SK-N-SH (cell line): ENCODE measurements around the gene SPRY4. TPM values are rescaled to one million over a fixed set of nuclear protein-coding genes. Genes with fewer than 3 reads are reported as not detected.
A peak's percentile ranks its signal among the peaks of the same experiment; 100 is the strongest.

Experiments
- CTCF ChIA-PET: fragments of 300-600, 350-600 bp; formaldehyde crosslinking; extraction: SDS; loops from one replicate; lab custom pipeline; 2021; lab: Yijun Ruan, JAX
- POLR2A ChIA-PET: fragments of 350-600 bp; sonication (Branson Sonifier 250); formaldehyde crosslinking; extraction: SDS; loops from one replicate; lab custom pipeline; 2020; ENCODE audit warnings: antibody characterized with exemption, inconsistent platforms; lab: Yijun Ruan, JAX
- DNase-seq: peaks from one replicate; pipeline ENCODE4 v3.0.0; 2012
- H2AFZ ChIP-seq: fragments of 200-600 bp; sonication (generic); 2 replicates; pipeline ENCODE4 v1.8.1; 2016; ENCODE audit warnings: antibody characterized with exemption, mild to moderate bottlenecking, low read depth
- H3F3A ChIP-seq: fragments of 200-600 bp; sonication (generic); replicated peaks from 2 replicates; pipeline ENCODE3; 2016; ENCODE audit warnings: antibody characterized with exemption, mild to moderate bottlenecking; ENCODE audit not compliant: insufficient read depth
- H3K27ac ChIP-seq, 2 experiments: fragments of 200-500 bp in 1 of 2; fragments of 200-600 bp in 1 of 2; sonication (Bioruptor generic) in 1 of 2; sonication (generic), shearing (Covaris generic) in 1 of 2; 2 replicates each; pipeline versions ENCODE4 v1.5.1 to v1.6.1; 2014 to 2016; ENCODE audit warnings: low read depth in 2 of 2, inconsistent platforms in 1 of 2, low read length in 1 of 2, mild to moderate bottlenecking in 1 of 2, mixed read lengths in 1 of 2
- H3K27me3 ChIP-seq: fragments of 200-600 bp; sonication (generic), shearing (Covaris generic); 2 replicates; pipeline ENCODE4 v1.6.1; 2016; ENCODE audit warnings: mixed run types; ENCODE audit not compliant: insufficient read depth
- H3K36me3 ChIP-seq, 2 experiments: fragments of 200-500 bp in 1 of 2; fragments of 200-600 bp in 1 of 2; sonication (Bioruptor generic) in 1 of 2; sonication (generic) in 1 of 2; replicated peaks in 1 of 2; 2 replicates each; pipeline versions ENCODE3 to v1.5.1; 2014 to 2016; ENCODE audit warnings: low read length in 1 of 2, mild to moderate bottlenecking in 1 of 2; ENCODE audit not compliant: insufficient read depth in 2 of 2, control insufficient read depth in 1 of 2
- H3K4me1 ChIP-seq, 2 experiments: fragments of 200-500 bp in 1 of 2; fragments of 200-600 bp in 1 of 2; sonication (Bioruptor generic) in 1 of 2; sonication (generic), shearing (Covaris generic) in 1 of 2; 2 replicates each; pipeline versions ENCODE4 v1.5.1 to v1.6.1; 2014 to 2016; ENCODE audit warnings: low read depth in 1 of 2, low read length in 1 of 2, mixed run types in 1 of 2; ENCODE audit not compliant: insufficient read depth in 2 of 2, control insufficient read depth in 1 of 2
- H3K4me2 ChIP-seq: fragments of 200-600 bp; sonication (generic), shearing (Covaris generic); 2 replicates; pipeline ENCODE4 v1.6.1; 2017; ENCODE audit warnings: mixed run types
- H3K4me3 ChIP-seq, 2 experiments: fragments of 200-500 bp in 1 of 2; fragments of 200-600 bp in 1 of 2; sonication (Bioruptor generic) in 1 of 2; sonication (generic), shearing (Covaris generic) in 1 of 2; 2 replicates each; pipeline versions ENCODE4 v1.5.1 to v1.8.1; 2014 to 2016; ENCODE audit warnings: low read depth in 2 of 2, inconsistent platforms in 1 of 2, low read length in 1 of 2, mild to moderate bottlenecking in 1 of 2, mixed read lengths in 1 of 2, moderate library complexity in 1 of 2
- H3K79me2 ChIP-seq: fragments of 200-600 bp; sonication (generic); 2 replicates; pipeline ENCODE4 v1.8.1; 2017; ENCODE audit warnings: mild to moderate bottlenecking; ENCODE audit not compliant: insufficient read depth
- H3K9ac ChIP-seq: fragments of 200-600 bp; sonication (generic); 2 replicates; pipeline ENCODE4 v1.6.1; 2017; ENCODE audit warnings: mixed run types
- H3K9me2 ChIP-seq: fragments of 200-600 bp; sonication (generic); 2 replicates; pipeline ENCODE4 v1.6.1; 2017; ENCODE audit warnings: mixed run types
- H3K9me3 ChIP-seq: fragments of 200-600 bp; sonication (generic); 2 replicates; pipeline ENCODE4 v1.6.1; 2017; ENCODE audit warnings: mixed run types, mild to moderate bottlenecking, moderate library complexity
- H4K20me1 ChIP-seq: fragments of 200-600 bp; sonication (generic); 2 replicates; pipeline ENCODE4 v1.6.1; 2017; ENCODE audit warnings: mild to moderate bottlenecking, mixed run types; ENCODE audit not compliant: insufficient read depth
- ELF1 ChIP-seq: IDR thresholded peaks from 2 replicates; pipeline ENCODE4 v1.4.0; 2012
- EP300 ChIP-seq, 2 experiments: IDR thresholded peaks; 2 replicates each; pipeline versions ENCODE4 v1.4.0 to v1.6.1; 2012; ENCODE audit warnings: borderline replicate concordance in 1 of 2, low read depth in 1 of 2, low read length in 1 of 2
- EZH2phosphoT487 ChIP-seq: fragments of 200-600 bp; sonication (generic); IDR thresholded peaks from 2 replicates; pipeline ENCODE4 v1.6.1; 2017; ENCODE audit warnings: low read depth, mixed run types, mild to moderate bottlenecking, antibody characterized with exemption, moderate library complexity, borderline replicate concordance
- GATA2 ChIP-seq: sonication (generic); formaldehyde crosslinking; IDR thresholded peaks from 2 replicates; pipeline ENCODE4 v1.5.0; 2020; ENCODE audit warnings: mild to moderate bottlenecking, missing genetic modification reagents
- IRF3 ChIP-seq: fragments of 150-350 bp; IDR thresholded peaks from 2 replicates; pipeline ENCODE4 v1.6.1; 2016; ENCODE audit warnings: mild to moderate bottlenecking, low read depth, low read length
- JUND ChIP-seq: IDR thresholded peaks from 2 replicates; pipeline ENCODE4 v1.4.0; 2012
- MEF2A ChIP-seq: IDR thresholded peaks from 2 replicates; pipeline ENCODE4 v1.4.0; 2012; ENCODE audit warnings: low read depth, borderline replicate concordance
- NRF1 ChIP-seq: IDR thresholded peaks from 2 replicates; pipeline ENCODE4 v1.6.1; 2012; ENCODE audit warnings: low read depth, mild to moderate bottlenecking, low read length
- RCOR1 ChIP-seq: fragments of 150-350 bp; IDR thresholded peaks from 2 replicates; pipeline ENCODE4 v1.6.1; 2017; ENCODE audit warnings: antibody characterized with exemption, low read length
- RFX5 ChIP-seq: IDR thresholded peaks from 2 replicates; pipeline ENCODE4 v1.6.1; 2012; ENCODE audit warnings: mild to moderate bottlenecking, improper control_type of control experiment, low read length
- RXRA ChIP-seq: IDR thresholded peaks from 2 replicates; pipeline ENCODE4 v1.4.0; 2012; ENCODE audit warnings: low read depth, mild to moderate bottlenecking, borderline replicate concordance
- TAF1 ChIP-seq: IDR thresholded peaks from 2 replicates; pipeline ENCODE4 v1.6.1; 2012; ENCODE audit warnings: low read depth, mild to moderate bottlenecking, low read length, moderate library complexity, borderline replicate concordance
- USF2 ChIP-seq: fragments of 150-350 bp; IDR thresholded peaks from 2 replicates; pipeline ENCODE4 v1.6.1; 2017; ENCODE audit warnings: antibody characterized with exemption, low read length, low read depth, borderline replicate concordance
- YY1 ChIP-seq: IDR thresholded peaks from 2 replicates; pipeline ENCODE4 v1.4.0; 2012; ENCODE audit warnings: low read depth, mild to moderate bottlenecking
- WGBS: methylation state at CpG from one replicate; pipeline ENCODE4 v1.1.6; 2017; ENCODE audit warnings: low lambda C conversion rate; 5-methylcytosine and 5-hydroxymethylcytosine counted together
- polyA plus RNA-seq, 3 experiments: library from polyadenylated mRNA; depleted of rRNA; stranded (reverse); fragments of >200 nt; gene quantifications; 2 replicates each; pipeline ENCODE4 v1.2.3, GENCODE V29; 2012
- TF ChIP-seq, protein P1 (sequence below): IDR thresholded peaks from 2 replicates; pipeline ENCODE4 v1.4.0; 2012; ENCODE audit warnings: low read depth, borderline replicate concordance
- TF ChIP-seq, protein P2 (sequence below): IDR thresholded peaks from 2 replicates; pipeline ENCODE4; 2012
- TF ChIP-seq, protein P3 (sequence below): IDR thresholded peaks from 2 replicates; pipeline ENCODE4 v1.4.0; 2012; ENCODE audit warnings: low read depth

Gene SPRY4
- polyA plus RNA-seq, 1 of the 3 experiments (the other 2 are of a cell fraction): 18.0 TPM

DNA sequence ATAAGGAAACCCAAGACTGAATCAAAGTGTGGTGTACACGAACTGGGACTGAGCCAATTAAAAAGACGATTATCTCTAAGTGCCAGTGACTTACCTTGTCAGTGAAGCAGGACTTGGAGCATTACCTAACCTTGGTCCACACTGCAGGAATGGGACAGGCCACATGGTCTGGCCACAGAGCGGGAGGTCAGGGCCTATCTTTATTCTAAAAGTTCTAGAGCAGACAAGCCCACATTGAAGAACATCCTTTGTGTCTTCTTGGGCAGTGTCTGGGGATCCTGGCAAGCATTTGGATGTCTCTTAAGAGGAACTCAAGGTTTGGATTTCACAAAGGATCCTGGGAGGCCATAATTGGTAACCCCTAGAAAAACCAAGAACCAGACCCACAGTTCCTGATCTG is 16.5 kb downstream of the SPRY4 start:
- Histone ChIP-seq H3K27me3 (no peaks in the 10 kb centered on the region), H3K4me1 (peaks cover 15 to 47% of the 10 kb centered on the region in 2 experiments; a peak in 3 of 4 replicates), H3K9me3 (no peaks in the 10 kb centered on the region), H3F3A (peaks cover 38% of the 10 kb centered on the region), H3K36me3 (peaks cover 24 to 45% of the 10 kb centered on the region in 2 experiments), H3K9me2 (no peaks in the 10 kb centered on the region), H3K4me3 (no peak overlapping the region), H3K4me2 (no peak overlapping the region), H4K20me1 (peaks cover 60% of the 10 kb centered on the region), H2AFZ (no peak overlapping the region), H3K79me2 (peaks cover 78% of the 10 kb centered on the region), H3K27ac (peak overlapping the region in 1 of 2 experiments; percentile 25; a peak in 1 of 4 replicates), H3K9ac (no peak overlapping the region)
- no peak for DNase-seq
- WGBS: 87% methylated on average over 3 of the region's 3 CpGs
- POLR2A ChIA-PET: no interaction called here
- TF ChIP-seq IRF3 (no peak), RXRA (no peak), RFX5 (no peak), RCOR1 (no peak), NRF1 (no peak), YY1 (no peak), TAF1 (no peak), USF2 (no peak), ELF1 (no peak), EP300 (IDR thresholded peaks at IDR 0.05; ENCODE audit: borderline replicate concordance in 1 of 2, low read depth in 1 of 2, low read length in 1 of 2) (no peak), MEF2A (no peak), GATA2 (CRISPR knock-in tag) (no peak), JUND (no peak), EZH2phosphoT487 (no peak)
- TF ChIP-seq, protein P1, sequence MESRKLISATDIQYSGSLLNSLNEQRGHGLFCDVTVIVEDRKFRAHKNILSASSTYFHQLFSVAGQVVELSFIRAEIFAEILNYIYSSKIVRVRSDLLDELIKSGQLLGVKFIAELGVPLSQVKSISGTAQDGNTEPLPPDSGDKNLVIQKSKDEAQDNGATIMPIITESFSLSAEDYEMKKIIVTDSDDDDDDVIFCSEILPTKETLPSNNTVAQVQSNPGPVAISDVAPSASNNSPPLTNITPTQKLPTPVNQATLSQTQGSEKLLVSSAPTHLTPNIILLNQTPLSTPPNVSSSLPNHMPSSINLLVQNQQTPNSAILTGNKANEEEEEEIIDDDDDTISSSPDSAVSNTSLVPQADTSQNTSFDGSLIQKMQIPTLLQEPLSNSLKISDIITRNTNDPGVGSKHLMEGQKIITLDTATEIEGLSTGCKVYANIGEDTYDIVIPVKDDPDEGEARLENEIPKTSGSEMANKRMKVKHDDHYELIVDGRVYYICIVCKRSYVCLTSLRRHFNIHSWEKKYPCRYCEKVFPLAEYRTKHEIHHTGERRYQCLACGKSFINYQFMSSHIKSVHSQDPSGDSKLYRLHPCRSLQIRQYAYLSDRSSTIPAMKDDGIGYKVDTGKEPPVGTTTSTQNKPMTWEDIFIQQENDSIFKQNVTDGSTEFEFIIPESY: no peak
- TF ChIP-seq, protein P2, sequence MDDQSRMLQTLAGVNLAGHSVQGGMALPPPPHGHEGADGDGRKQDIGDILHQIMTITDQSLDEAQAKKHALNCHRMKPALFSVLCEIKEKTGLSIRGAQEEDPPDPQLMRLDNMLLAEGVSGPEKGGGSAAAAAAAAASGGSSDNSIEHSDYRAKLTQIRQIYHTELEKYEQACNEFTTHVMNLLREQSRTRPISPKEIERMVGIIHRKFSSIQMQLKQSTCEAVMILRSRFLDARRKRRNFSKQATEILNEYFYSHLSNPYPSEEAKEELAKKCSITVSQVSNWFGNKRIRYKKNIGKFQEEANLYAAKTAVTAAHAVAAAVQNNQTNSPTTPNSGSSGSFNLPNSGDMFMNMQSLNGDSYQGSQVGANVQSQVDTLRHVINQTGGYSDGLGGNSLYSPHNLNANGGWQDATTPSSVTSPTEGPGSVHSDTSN: no peak
- TF ChIP-seq, protein P3, sequence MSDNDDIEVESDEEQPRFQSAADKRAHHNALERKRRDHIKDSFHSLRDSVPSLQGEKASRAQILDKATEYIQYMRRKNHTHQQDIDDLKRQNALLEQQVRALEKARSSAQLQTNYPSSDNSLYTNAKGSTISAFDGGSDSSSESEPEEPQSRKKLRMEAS: no peak
- CTCF ChIA-PET: no interaction called here
